ENCODE measurements around the gene KIFC3.
"Not testable (repeated sequence)": the region's sequence is repeated elsewhere in the genome, so short reads cannot be mapped to it uniquely, and the experiment has no call there.

Gene KIFC3

DNA sequence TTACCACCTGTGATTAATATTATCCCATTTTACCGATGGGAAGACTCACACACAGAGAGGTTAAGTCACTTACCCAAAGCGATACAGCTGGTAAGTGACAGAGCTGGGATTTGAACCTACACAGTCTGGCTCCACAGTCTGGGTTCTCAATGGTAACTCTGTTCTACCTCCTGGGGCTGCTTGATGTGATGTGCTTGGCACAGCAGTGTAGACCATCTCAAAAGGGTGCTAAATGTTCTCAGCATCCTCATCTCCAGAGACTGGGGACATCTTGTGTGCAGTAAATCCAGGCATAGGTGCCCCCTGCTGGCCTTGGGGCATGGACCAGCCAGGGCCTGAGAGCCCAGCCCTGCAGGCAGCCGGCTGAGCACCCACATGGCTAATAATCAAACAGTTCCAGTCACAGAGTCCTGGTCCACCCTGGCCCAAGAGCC, 82.1 kb downstream of the KIFC3 start:
- DNase-seq: no peak

GRCh38 chr16:57714047-57714446, 88.2 kb downstream of the KIFC3 start:
- no peak for DNase-seq

DNA sequence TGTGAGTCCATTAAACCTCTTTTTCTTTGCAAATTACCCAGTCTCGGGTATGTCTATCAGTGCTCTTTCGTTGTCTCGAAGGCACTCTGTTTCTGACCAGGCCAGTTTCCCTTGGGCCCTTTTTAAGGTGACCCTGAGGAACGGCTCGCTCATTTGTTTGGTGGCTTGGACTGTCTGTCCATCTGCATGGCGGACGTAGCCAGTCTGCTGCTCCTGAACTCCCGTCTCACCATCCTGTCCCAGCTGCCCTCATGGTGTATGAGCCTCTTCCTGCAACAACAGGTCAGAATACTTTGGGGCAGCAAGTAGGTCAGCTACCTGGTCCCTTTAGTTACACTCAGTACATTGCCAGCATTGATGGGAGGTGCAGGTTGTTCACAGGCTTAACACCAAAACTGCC, 88.7 kb downstream of the KIFC3 start:
- DNase-seq: no peak

DNA sequence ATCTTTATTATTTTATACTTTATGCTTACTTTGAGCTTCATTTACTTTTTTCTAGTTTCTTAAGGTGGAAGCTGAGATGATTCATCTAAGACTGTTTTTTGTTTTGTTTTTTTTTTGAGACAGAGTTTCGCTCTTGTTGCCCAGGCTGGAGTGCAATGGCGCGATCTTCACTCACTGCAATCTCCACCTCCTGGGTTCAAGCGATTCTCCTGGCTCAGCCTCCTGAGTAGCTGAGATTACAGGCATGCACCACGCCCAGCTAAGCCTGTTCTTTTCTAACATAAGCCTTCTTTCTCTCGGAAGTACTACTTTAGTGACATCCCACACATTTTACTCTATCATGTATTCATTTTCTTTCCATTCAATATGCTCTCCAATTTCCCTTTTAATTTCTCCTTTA, 89.7 kb downstream of the KIFC3 start:
- DNase-seq: not testable (repeated sequence)

DNA sequence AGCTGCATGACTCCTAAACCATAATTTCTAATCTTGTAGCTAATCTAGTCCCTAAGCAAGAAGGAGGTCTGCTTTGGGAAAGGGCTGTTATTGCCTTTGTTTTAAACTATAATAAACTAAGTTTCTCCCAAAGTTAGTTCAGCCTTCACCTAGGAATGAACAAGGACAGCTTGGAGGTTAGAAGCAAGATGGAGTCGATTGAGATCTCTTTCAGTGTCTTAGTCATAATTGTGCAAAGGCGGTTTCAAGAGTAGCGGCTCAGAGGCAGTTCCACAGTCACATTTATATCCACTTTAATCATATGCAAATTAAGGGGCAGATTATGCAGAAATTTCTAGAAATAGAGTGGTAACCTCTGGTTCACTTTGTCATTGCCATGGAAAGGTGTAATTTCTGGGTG, 90.3 kb downstream of the KIFC3 start:
- DNase-seq: peak; percentile 60

- DNase-seq: peak; percentile 93
Measured at GRCh38 chr16:57711346-57711745, 90.9 kb downstream of the KIFC3 start.

- no peak for DNase-seq
Measured at GRCh38 chr16:57709663-57710062, 92.6 kb downstream of the KIFC3 start.

Data from DMS 273 treated with DMSO at 0.1 percent for 48 hours (cell line).